ENCODE results near the gene CIAO2B. TPM values are rescaled to one million over a fixed set of nuclear protein-coding genes. Genes with fewer than 3 reads are reported as not detected.

CIAO2B gene
- polyA plus RNA-seq, result 323 and 339 TPM in 2 replicates
- polyA minus RNA-seq, result 85.8 and 91.8 TPM in 2 replicates

GRCh38 chr16:66934138-66934838 lies at the start of gene CIAO2B:
Gene CIAO2B, minus strand, starts transcription at chr16:66934402. Its CDS starts 38 bp downstream, at chr16:66934364.
- H3K36me3 ChIP-seq (ENCODE audit: insufficient read depth, low read length), result no peaks in the 10 kb centered on the region
- TF ChIP-seq RAD21 (conservative IDR thresholded peaks at IDR 0.05), result peak; percentile 29
- peak; percentile 97 for TF ChIP-seq POLR2AphosphoS5 (IDR thresholded peaks at IDR 0.05)
- peak; percentile 88 for TF ChIP-seq MXI1 (conservative IDR thresholded peaks at IDR 0.05; ENCODE audit: poor library complexity, severe bottlenecking)
- peak; percentile 22 for TF ChIP-seq SMC3 (conservative IDR thresholded peaks at IDR 0.05; ENCODE audit: poor library complexity)
- peak; percentile 53 for TF ChIP-seq TAF1 (IDR thresholded peaks at IDR 0.05; ENCODE audit: low read depth)
- no peak for TF ChIP-seq EZH2 (IDR thresholded peaks at IDR 0.05; ENCODE audit: borderline replicate concordance, insufficient read depth, low read length, poor library complexity, severe bottlenecking)
- TF ChIP-seq EP300 (conservative IDR thresholded peaks at IDR 0.05; ENCODE audit: poor library complexity, severe bottlenecking), result no peak
- TF ChIP-seq REST (IDR thresholded peaks at IDR 0.05; ENCODE audit: borderline replicate concordance), result peak; percentile 53
- no peak for TF ChIP-seq CTCF (IDR thresholded peaks at IDR 0.05; ENCODE audit: poor library complexity, severe bottlenecking)
- peaks cover 10% of the 10 kb centered on the region for H3K79me2 ChIP-seq (replicated peaks; ENCODE audit: insufficient read depth, low read length)
- H4K20me1 ChIP-seq (ENCODE audit: insufficient read depth), result peaks cover 5% of the 10 kb centered on the region
- H3K4me2 ChIP-seq (ENCODE audit: low read length), result peak within 1 kb of the TSS; percentile 99
- peak within 1 kb of the TSS; percentile 92 for H2AFZ ChIP-seq (ENCODE audit: low read depth, low read length)
- H3K9me3 ChIP-seq (ENCODE audit: low read length), result no peaks in the 10 kb centered on the region
- H3F3A ChIP-seq (ENCODE audit: insufficient read depth, low read length, poor library complexity, severe bottlenecking), result no peaks in the 10 kb centered on the region
- H3K9ac ChIP-seq (ENCODE audit: low read length), result peak within 1 kb of the TSS; percentile 97
- H3K9me2 ChIP-seq (ENCODE audit: insufficient read depth, low read length), result no peaks in the 10 kb centered on the region
- H3K4me3 ChIP-seq (ENCODE audit: low read length), result peak within 1 kb of the TSS; percentile 99
- H3K27ac ChIP-seq (ENCODE audit: low read length), result peak within 1 kb of the TSS; percentile 86
- no peaks in the 10 kb centered on the region for H3K27me3 ChIP-seq (ENCODE audit: insufficient read depth, low read depth, low read length)

GRCh38 chr16:66983033-66983432 lies 48.8 kb upstream of the CIAO2B start:
- Histone ChIP-seq H3K27ac (ENCODE audit: low read length) (no peak overlapping the region), H3K9me2 (ENCODE audit: insufficient read depth, low read length) (no peaks in the 10 kb centered on the region), H3K4me2 (ENCODE audit: low read length) (no peak overlapping the region), H3K79me2 (replicated peaks; ENCODE audit: insufficient read depth, low read length) (no peaks in the 10 kb centered on the region), H3K9ac (ENCODE audit: low read length) (no peak overlapping the region), H3K4me3 (ENCODE audit: low read length) (no peak overlapping the region), H2AFZ (ENCODE audit: low read depth, low read length) (no peak overlapping the region), H3K27me3 (ENCODE audit: insufficient read depth, low read depth, low read length) (no peaks in the 10 kb centered on the region), H3K9me3 (ENCODE audit: low read length) (no peaks in the 10 kb centered on the region), H3K36me3 (ENCODE audit: insufficient read depth, low read length) (no peaks in the 10 kb centered on the region), H3F3A (ENCODE audit: insufficient read depth, low read length, poor library complexity, severe bottlenecking) (no peaks in the 10 kb centered on the region), H4K20me1 (ENCODE audit: insufficient read depth) (no peaks in the 10 kb centered on the region)
- TF ChIP-seq SMC3 (conservative IDR thresholded peaks at IDR 0.05; ENCODE audit: poor library complexity) (no peak), POLR2AphosphoS5 (IDR thresholded peaks at IDR 0.05) (no peak), EP300 (conservative IDR thresholded peaks at IDR 0.05; ENCODE audit: poor library complexity, severe bottlenecking) (no peak), TAF1 (IDR thresholded peaks at IDR 0.05; ENCODE audit: low read depth) (no peak), CTCF (IDR thresholded peaks at IDR 0.05; ENCODE audit: poor library complexity, severe bottlenecking) (no peak), EZH2 (IDR thresholded peaks at IDR 0.05; ENCODE audit: borderline replicate concordance, insufficient read depth, low read length, poor library complexity, severe bottlenecking) (no peak), RAD21 (conservative IDR thresholded peaks at IDR 0.05) (no peak), MXI1 (conservative IDR thresholded peaks at IDR 0.05; ENCODE audit: poor library complexity, severe bottlenecking) (no peak)
